ENCODE measurements around the gene RBP3. TPM values are rescaled to one million over a fixed set of nuclear protein-coding genes. Genes with fewer than 3 reads are reported as not detected.
A peak's percentile ranks its signal among the peaks of the same experiment; 100 is the strongest.

Gene RBP3
- total RNA-seq, 1 experiment from 2014 or later = not detected

DNA sequence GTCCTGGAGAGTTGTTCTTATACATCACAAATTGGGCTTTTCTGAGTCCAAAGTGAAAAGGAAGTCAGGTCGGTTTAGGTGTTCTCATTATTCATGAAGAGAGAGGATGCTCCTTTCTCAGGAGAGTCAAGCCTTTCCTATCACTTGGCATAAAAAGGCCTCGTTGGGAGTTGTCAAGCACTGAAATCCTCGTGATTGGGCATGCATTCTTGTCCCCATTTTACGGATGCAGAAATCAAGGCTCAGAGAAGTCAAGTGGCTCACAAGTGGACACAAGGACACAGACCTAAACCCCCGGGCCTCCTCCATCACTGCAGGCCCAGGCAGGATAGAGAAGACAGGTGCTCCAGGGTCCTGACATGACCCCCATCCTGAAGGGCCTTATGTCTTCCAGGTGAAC, 8.5 kb downstream of the RBP3 start:
- Mint-ChIP-seq H3K4me1 (ENCODE audit: low read depth, unreplicated experiment) (no peaks in the 10 kb centered on the region), H3K27ac (ENCODE audit: unreplicated experiment) (no peak overlapping the region), H3K9me3 (ENCODE audit: unreplicated experiment) (no peaks in the 10 kb centered on the region), H3K4me3 (ENCODE audit: unreplicated experiment) (no peak overlapping the region), H3K36me3 (ENCODE audit: insufficient read depth, unreplicated experiment) (no peaks in the 10 kb centered on the region), H3K27me3 (ENCODE audit: insufficient read depth, unreplicated experiment) (no peaks in the 10 kb centered on the region)
- ChIA-PET POLR2A (no interaction called here), CTCF (no interaction called here)
- intact Hi-C loops (cut with micrococcal nuclease; ENCODE audit: unreplicated experiment) = no loop called here
- DNase-seq = no peak
- Histone ChIP-seq H3K4me1 (peaks cover 8% of the 10 kb centered on the region), H3K36me3 (ENCODE audit: control insufficient read depth, insufficient read depth, low read length) (no peaks in the 10 kb centered on the region), H3K4me3 (ENCODE audit: low read depth, low read length) (no peak overlapping the region), H3K27me3 (replicated peaks; ENCODE audit: control insufficient read depth, insufficient read depth, low read length) (no peaks in the 10 kb centered on the region), H3K9me3 (no peaks in the 10 kb centered on the region)
- TF ChIP-seq, protein P1, sequence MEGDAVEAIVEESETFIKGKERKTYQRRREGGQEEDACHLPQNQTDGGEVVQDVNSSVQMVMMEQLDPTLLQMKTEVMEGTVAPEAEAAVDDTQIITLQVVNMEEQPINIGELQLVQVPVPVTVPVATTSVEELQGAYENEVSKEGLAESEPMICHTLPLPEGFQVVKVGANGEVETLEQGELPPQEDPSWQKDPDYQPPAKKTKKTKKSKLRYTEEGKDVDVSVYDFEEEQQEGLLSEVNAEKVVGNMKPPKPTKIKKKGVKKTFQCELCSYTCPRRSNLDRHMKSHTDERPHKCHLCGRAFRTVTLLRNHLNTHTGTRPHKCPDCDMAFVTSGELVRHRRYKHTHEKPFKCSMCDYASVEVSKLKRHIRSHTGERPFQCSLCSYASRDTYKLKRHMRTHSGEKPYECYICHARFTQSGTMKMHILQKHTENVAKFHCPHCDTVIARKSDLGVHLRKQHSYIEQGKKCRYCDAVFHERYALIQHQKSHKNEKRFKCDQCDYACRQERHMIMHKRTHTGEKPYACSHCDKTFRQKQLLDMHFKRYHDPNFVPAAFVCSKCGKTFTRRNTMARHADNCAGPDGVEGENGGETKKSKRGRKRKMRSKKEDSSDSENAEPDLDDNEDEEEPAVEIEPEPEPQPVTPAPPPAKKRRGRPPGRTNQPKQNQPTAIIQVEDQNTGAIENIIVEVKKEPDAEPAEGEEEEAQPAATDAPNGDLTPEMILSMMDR (IDR thresholded peaks at IDR 0.05; ENCODE audit: insufficient read depth in 1 of 2, low read depth in 1 of 2, low read length in 1 of 2, severe bottlenecking in 1 of 2, unreplicated experiment in 1 of 2) = no peak
- no TSS peak for BruUV-seq (replicated peaks)

DNA sequence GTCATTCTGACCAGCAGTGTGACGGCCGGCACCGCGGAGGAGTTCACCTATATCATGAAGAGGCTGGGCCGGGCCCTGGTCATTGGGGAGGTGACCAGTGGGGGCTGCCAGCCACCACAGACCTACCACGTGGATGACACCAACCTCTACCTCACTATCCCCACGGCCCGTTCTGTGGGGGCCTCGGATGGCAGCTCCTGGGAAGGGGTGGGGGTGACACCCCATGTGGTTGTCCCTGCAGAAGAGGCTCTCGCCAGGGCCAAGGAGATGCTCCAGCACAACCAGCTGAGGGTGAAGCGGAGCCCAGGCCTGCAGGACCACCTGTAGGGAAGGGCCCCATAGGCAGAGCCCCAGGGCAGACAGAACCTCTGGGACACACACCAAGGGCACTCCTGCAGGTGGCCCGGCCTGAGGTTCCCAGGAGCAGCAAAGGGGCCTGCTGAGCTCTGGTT, 9.0 kb downstream of the RBP3 start:
- CTCF ChIA-PET = no interaction called here
- peaks cover 8% of the 10 kb centered on the region for H3K4me1 ChIP-seq

DNA sequence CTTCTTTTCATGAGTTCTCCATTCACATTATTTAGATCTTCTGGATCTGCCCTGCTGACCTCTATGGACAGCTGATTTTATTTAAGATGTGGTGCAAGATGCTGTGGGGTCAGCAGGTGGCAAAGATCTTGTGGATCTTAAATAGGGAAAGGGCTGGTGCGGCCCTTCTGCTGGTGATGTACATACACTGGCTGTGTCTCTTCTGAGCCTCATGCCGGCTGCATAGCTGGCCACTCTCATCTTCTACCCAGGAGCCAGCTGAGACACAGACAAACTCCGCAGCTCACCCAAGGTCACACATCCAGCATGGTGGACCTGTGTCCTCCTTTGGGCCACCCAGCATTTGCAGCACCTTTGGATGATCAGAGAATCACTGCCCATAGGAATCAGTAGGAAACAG, 9.7 kb downstream of the RBP3 start:
- Mint-ChIP-seq H3K9me3 (ENCODE audit: unreplicated experiment) (no peaks in the 10 kb centered on the region), H3K27me3 (ENCODE audit: insufficient read depth, unreplicated experiment) (no peaks in the 10 kb centered on the region), H3K4me1 (ENCODE audit: low read depth, unreplicated experiment) (no peaks in the 10 kb centered on the region), H3K36me3 (ENCODE audit: insufficient read depth, unreplicated experiment) (no peaks in the 10 kb centered on the region), H3K27ac (ENCODE audit: unreplicated experiment) (no peak overlapping the region), H3K4me3 (ENCODE audit: unreplicated experiment) (no peak overlapping the region)
- Histone ChIP-seq H3K36me3 (ENCODE audit: control insufficient read depth, insufficient read depth, low read length) (no peaks in the 10 kb centered on the region), H3K9me3 (no peaks in the 10 kb centered on the region), H3K27me3 (replicated peaks; ENCODE audit: control insufficient read depth, insufficient read depth, low read length) (no peaks in the 10 kb centered on the region), H3K4me3 (ENCODE audit: low read depth, low read length) (no peak overlapping the region), H3K4me1 (peaks cover 8% of the 10 kb centered on the region)
- peak in 1 of 2 experiments; percentile 28 for DNase-seq
- TF ChIP-seq, protein P1 (IDR thresholded peaks at IDR 0.05; ENCODE audit: insufficient read depth in 1 of 2, low read depth in 1 of 2, low read length in 1 of 2, severe bottlenecking in 1 of 2, unreplicated experiment in 1 of 2) = no peak
- ChIA-PET CTCF (no interaction called here), POLR2A (no interaction called here)
- intact Hi-C loops (cut with micrococcal nuclease; ENCODE audit: unreplicated experiment) = no loop called here
- BruUV-seq (replicated peaks) = no TSS peak

More for the DNA sequence above, 9.0 kb downstream of the RBP3 start:
- H3K27me3 ChIP-seq (replicated peaks; ENCODE audit: control insufficient read depth, insufficient read depth, low read length) = no peaks in the 10 kb centered on the region
- H3K4me3 ChIP-seq (ENCODE audit: low read depth, low read length) = no peak overlapping the region
- H3K36me3 ChIP-seq (ENCODE audit: control insufficient read depth, insufficient read depth, low read length) = no peaks in the 10 kb centered on the region
- intact Hi-C loops (cut with micrococcal nuclease; ENCODE audit: unreplicated experiment) = no loop called here
- H3K4me1 Mint-ChIP-seq (ENCODE audit: low read depth, unreplicated experiment) = no peaks in the 10 kb centered on the region
- no TSS peak for BruUV-seq (replicated peaks)
- H3K9me3 ChIP-seq = no peaks in the 10 kb centered on the region
- no peaks in the 10 kb centered on the region for H3K9me3 Mint-ChIP-seq (ENCODE audit: unreplicated experiment)
- H3K27ac Mint-ChIP-seq (ENCODE audit: unreplicated experiment) = no peak overlapping the region
- no peaks in the 10 kb centered on the region for H3K27me3 Mint-ChIP-seq (ENCODE audit: insufficient read depth, unreplicated experiment)
- H3K4me3 Mint-ChIP-seq (ENCODE audit: unreplicated experiment) = no peak overlapping the region
- TF ChIP-seq, protein P1 (IDR thresholded peaks at IDR 0.05; ENCODE audit: insufficient read depth in 1 of 2, low read depth in 1 of 2, low read length in 1 of 2, severe bottlenecking in 1 of 2, unreplicated experiment in 1 of 2) = no peak
- peak in 1 of 2 experiments; percentile 37 for DNase-seq
- H3K36me3 Mint-ChIP-seq (ENCODE audit: insufficient read depth, unreplicated experiment) = no peaks in the 10 kb centered on the region
- POLR2A ChIA-PET = no interaction called here

Data from Caco-2 (cell line).